ENCODE measurements around the gene MYO18A. TPM values are rescaled to one million over a fixed set of nuclear protein-coding genes. Genes with fewer than 3 reads are reported as not detected.

Gene MYO18A
- total RNA-seq, 2 donors from 2014 or later, result 45.4 to 73.2 TPM

DNA sequence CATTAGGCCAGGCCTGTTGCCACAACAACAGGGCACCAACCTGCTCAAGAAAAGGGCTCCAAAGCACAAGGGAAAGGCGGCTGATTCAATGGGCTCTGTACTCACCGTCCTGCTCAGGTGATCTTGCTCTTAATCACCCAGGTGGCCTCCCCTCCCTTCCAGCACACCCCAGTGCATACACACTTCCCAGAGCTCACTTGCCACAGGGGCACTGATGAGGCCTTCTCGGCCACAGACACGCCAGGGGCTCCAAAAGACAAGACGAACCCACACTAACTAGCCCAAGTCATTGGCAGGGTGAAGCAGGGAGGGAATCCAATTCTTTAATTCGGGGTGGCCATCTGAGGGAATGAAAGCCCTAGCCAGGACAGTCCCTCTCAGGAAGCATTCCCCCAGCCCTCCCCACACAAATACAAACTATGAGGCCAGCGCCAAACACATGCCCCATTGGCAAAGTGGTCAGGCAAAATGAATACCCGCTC lies 1.4 kb downstream of the MYO18A start:
- DNase-seq, result peak in 3 of 4 donors; percentile 64 to 65 (median 64)
- intact Hi-C loops (cut with DNase I), result no loop called here
- H3K4me1 ChIP-seq, result peaks cover 43% of the 10 kb centered on the region

DNA sequence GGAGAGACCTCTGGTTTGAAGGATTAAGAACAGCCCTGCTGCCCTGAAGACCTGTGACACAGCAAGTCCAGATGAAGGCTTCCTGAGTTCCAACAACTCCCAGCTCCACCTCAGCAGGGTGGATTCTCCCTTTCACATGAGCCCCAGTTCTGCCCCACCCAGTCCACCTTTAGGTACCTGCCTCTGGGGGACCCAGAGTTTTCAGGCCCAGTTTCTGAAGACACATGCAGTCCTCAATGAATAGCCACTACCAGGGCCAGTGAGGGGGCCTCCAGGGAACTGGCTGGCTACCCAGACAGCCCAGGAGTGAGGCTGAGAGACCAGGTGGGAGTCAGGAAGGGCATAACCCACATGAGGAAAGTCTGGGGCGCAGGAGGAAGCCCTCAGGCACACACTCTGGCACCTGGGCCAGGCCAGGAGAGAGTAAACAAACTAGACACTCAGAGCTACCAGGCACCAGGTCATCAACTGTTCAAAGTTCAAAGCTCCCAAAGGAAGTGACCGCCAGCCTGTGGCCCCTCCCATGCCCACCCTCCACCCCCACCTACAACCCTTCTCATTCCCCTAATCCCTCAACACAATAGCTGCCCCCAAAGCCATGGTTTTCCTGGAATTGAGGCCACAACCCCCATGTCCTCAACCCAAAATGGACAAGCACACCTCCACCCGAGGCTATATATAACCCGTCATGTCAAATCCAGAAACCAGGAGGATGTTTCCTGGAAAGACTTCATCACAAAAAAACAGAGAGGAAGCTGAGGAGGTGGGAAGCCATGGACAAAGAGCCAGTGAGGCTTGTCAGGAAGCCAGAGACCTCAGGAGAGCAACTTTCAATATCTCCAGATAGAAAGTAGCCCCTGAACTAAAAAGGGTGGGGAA lies 2.1 kb downstream of the MYO18A start:
- intact Hi-C loops (cut with DNase I), result no loop called here
- ATAC-seq (no peak), DNase-seq (peak in 3 of 4 donors; percentile 48 to 68 (median 65))
- Histone ChIP-seq H3K36me3 (replicated peaks in 1 of 2; ENCODE audit: insufficient read depth in 1 of 2, low read depth in 2 of 2) (no peaks in the 10 kb centered on the region), H3K27ac (peak overlapping the region; percentile 95 to 98 (median 98)), H3K9me3 (no peaks in the 10 kb centered on the region), H3K4me3 (no peak overlapping the region), H3K4me1 (peaks cover 43% of the 10 kb centered on the region), H3K27me3 (no peaks in the 10 kb centered on the region)
- WGBS, 2 donors, result 20 to 21% methylated on average over 4 of the region's 4 CpGs
- TF ChIP-seq CTCF (IDR thresholded peaks at IDR 0.05) (no peak), POLR2A (IDR thresholded peaks at IDR 0.05) (peak in 1 of 3 donors; percentile 14)

More for the DNA sequence above, 1.4 kb downstream of the MYO18A start:
- Histone ChIP-seq H3K4me3 (no peak overlapping the region), H3K27me3 (no peaks in the 10 kb centered on the region), H3K36me3 (replicated peaks in 1 of 2; ENCODE audit: insufficient read depth in 1 of 2, low read depth in 2 of 2) (no peaks in the 10 kb centered on the region), H3K27ac (peak overlapping the region; percentile 95 to 98 (median 98)), H3K9me3 (no peaks in the 10 kb centered on the region)
- ATAC-seq, result no peak
- no peak for TF ChIP-seq POLR2A (IDR thresholded peaks at IDR 0.05)
- TF ChIP-seq CTCF (IDR thresholded peaks at IDR 0.05), result no peak
- WGBS, 2 donors, result 10 to 23% methylated on average over 2 to 8 of the region's 8 CpGs

DNA sequence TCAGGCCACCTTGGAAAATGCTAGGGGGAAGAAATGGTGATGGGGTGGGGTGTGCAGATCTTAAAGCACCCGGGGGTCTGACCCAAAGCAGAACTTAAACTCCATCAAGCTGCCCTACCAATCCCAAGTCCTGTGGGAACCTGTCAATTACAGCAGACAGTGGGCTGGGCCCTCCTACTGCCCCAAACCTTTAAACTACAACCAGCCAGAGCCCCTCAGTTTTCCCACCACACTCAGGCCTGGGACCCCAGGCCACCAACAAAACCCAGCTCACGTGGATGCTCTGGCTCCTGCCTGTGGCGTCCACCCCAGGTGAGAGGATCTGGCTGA lies 2.7 kb downstream of the MYO18A start:
- Histone ChIP-seq H3K9me3 (no peaks in the 10 kb centered on the region), H3K27ac (peak overlapping the region; percentile 95 to 98 (median 98)), H3K4me3 (no peak overlapping the region), H3K27me3 (no peaks in the 10 kb centered on the region), H3K4me1 (peaks cover 49% of the 10 kb centered on the region), H3K36me3 (replicated peaks in 1 of 2; ENCODE audit: insufficient read depth in 1 of 2, low read depth in 2 of 2) (no peaks in the 10 kb centered on the region)
- ATAC-seq (no peak), DNase-seq (no peak)
- TF ChIP-seq POLR2A (IDR thresholded peaks at IDR 0.05) (no peak), CTCF (IDR thresholded peaks at IDR 0.05) (no peak)
- 17 to 41% methylated on average over 1 to 3 of the region's 3 CpGs for WGBS, 2 donors
- intact Hi-C loops (cut with DNase I), result no loop called here

DNA sequence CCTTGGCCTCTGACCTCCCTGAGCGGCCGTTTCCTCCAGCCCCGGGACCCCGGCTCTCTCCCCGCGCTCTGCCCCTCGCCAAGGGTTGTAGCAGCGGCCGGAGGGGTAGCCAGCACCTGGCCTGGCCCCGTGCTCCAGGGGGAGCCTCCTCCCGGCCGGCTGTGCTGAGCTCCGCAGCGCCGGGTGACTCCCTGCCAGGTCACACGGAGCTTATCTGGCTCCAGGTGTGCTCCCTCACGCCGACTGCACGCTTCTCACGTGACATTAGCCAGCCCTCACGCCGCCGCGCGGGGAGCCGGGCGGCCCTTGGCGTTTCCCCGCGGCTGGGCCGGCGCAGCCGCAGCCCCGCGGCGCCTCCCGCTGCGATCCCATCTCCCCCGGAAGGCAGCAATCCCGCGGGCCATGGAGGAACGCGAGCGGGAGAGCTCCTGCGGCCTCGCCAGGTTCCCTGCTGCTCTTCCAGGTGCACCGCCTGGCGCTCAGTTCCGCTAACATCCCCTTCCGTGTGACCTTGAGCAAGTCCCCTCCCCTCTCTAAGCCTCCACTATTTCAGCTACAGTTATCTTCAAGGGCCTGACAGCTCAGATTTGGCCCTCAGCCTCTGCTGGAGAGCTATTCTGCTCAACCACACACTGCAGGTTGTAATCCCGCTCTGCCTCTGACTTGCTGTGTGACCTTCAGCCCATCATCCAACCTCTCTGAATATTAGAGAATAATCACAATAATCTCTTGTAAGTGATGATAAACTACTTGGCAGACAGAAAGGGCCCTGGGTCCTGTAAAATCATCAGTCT lies 3.4 kb downstream of the MYO18A start:
- H3K27ac ChIP-seq, result peak overlapping the region; percentile 95 to 98 (median 98)
- peak; percentile 78 for ATAC-seq
- H3K9me3 ChIP-seq, result no peaks in the 10 kb centered on the region
- peak; percentile 75 to 90 (median 89) for TF ChIP-seq POLR2A (IDR thresholded peaks at IDR 0.05)
- TF ChIP-seq CTCF (IDR thresholded peaks at IDR 0.05), result peak in 3 of 7 experiments; percentile 9 to 14 (median 12)
- H3K4me3 ChIP-seq, result no peak overlapping the region
- H3K4me1 ChIP-seq, result peaks cover 55% of the 10 kb centered on the region
- no peaks in the 10 kb centered on the region for H3K36me3 ChIP-seq (replicated peaks in 1 of 2; ENCODE audit: insufficient read depth in 1 of 2, low read depth in 2 of 2)
- intact Hi-C loops (cut with DNase I), result no loop called here
- WGBS, 2 donors, result 0 to 11% methylated on average over 1 to 45 of the region's 51 CpGs
- no peaks in the 10 kb centered on the region for H3K27me3 ChIP-seq
- peak; percentile 91 to 96 (median 94) for DNase-seq
